ENCODE measurements around the gene DZIP3.

The DZIP3 gene

DNA sequence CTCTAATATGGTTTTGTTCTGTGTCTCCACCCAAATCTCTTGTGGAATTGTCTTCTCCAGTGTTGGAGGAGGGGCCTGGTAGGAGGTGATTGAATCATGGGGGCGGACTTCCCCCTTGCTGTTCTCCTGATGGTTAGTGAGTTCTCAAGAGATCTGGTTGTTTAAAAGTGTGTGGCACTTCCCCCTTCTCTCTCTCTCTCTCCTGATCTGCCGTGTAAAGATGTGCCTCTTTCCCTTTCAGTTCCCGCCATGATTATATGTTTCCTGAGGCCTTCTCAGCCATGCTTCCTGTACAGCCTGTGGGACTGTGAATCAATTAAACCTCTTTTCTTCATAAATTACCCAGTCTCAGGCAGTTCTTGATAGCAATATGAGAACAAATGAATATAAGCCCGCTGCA lies 134.6 kb downstream of the DZIP3 start:
- CTCF ChIA-PET, result no interaction called here
- TF ChIP-seq, protein P1, sequence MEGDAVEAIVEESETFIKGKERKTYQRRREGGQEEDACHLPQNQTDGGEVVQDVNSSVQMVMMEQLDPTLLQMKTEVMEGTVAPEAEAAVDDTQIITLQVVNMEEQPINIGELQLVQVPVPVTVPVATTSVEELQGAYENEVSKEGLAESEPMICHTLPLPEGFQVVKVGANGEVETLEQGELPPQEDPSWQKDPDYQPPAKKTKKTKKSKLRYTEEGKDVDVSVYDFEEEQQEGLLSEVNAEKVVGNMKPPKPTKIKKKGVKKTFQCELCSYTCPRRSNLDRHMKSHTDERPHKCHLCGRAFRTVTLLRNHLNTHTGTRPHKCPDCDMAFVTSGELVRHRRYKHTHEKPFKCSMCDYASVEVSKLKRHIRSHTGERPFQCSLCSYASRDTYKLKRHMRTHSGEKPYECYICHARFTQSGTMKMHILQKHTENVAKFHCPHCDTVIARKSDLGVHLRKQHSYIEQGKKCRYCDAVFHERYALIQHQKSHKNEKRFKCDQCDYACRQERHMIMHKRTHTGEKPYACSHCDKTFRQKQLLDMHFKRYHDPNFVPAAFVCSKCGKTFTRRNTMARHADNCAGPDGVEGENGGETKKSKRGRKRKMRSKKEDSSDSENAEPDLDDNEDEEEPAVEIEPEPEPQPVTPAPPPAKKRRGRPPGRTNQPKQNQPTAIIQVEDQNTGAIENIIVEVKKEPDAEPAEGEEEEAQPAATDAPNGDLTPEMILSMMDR (IDR thresholded peaks at IDR 0.05; ENCODE audit: control extremely low read depth, extremely low read depth, low read depth, missing control alignments), result no peak
- DNase-seq (ENCODE audit: extremely low spot score), result no peak
- POLR2A ChIA-PET, result no interaction called here

DNA sequence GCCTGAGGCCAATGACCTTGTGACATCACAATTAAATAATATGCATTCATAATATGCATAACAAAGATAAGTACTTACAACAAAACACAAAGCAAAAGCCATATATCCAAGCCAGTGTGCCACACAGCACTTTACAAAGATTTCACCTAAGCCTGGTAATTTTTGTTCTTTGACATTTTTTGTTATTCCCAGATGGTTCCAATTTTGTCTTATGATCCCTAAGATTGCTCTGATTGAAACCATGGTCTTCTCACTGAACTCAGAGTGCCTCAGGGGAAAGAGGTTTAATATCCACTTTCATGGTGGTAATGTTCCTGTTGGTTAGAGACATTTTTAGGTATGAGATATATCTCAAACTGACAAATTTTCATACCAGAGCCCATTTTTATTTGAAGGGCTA lies 138.6 kb downstream of the DZIP3 start:
- ChIA-PET POLR2A (no interaction called here), CTCF (no interaction called here)
- TF ChIP-seq, protein P1 (IDR thresholded peaks at IDR 0.05; ENCODE audit: control extremely low read depth, extremely low read depth, low read depth, missing control alignments), result no peak
- DNase-seq (ENCODE audit: extremely low spot score), result no peak

DNA sequence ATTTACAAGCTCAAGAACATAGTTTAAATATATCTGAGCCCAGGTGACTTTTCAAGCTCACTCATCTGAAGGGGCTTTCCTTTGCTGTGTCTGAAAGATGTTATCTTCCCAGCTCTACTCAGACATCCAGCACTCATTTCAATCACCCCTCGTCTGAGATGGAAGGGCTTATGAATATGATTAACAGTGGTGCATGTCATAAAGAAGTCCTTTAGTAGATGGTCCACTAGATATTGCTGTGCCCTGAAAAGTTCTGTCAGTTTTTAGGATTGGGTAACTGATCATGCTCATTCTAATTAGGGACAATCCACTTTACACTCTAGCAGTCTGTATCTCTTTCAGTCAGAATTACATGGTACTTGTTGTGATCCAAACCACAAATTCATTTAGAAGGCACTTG lies 139.4 kb downstream of the DZIP3 start:
- DNase-seq (ENCODE audit: extremely low spot score), result no peak
- ChIA-PET CTCF (no interaction called here), POLR2A (interaction anchor here (0.6 kb wide), 1 partner anchor 1422 kb away, joined by 4 read pairs; no protein-coding TSS in a partner anchor)
- TF ChIP-seq, protein P1 (IDR thresholded peaks at IDR 0.05; ENCODE audit: control extremely low read depth, extremely low read depth, low read depth, missing control alignments), result no peak

- ChIA-PET POLR2A (no interaction called here), CTCF (no interaction called here)
- DNase-seq (ENCODE audit: extremely low spot score), result no peak
- TF ChIP-seq, protein P1 (IDR thresholded peaks at IDR 0.05; ENCODE audit: control extremely low read depth, extremely low read depth, low read depth, missing control alignments), result no peak
These were observed 147.3 kb downstream of the DZIP3 start for GRCh38 chr3:108736821-108737220.

- POLR2A ChIA-PET, result no interaction called here
- DNase-seq (ENCODE audit: extremely low spot score), result no peak
- TF ChIP-seq, protein P1 (IDR thresholded peaks at IDR 0.05; ENCODE audit: control extremely low read depth, extremely low read depth, low read depth, missing control alignments), result no peak
- CTCF ChIA-PET, result interaction anchor here (1.2 kb wide), 1 partner anchor 38 kb away, joined by 3 read pairs; no protein-coding TSS in a partner anchor
These were observed 153.4 kb downstream of the DZIP3 start for GRCh38 chr3:108742929-108743328.
